ENCODE measurements around the gene STYX. TPM values are rescaled to one million over a fixed set of nuclear protein-coding genes. Genes with fewer than 3 reads are reported as not detected.

Gene STYX
- total RNA-seq, 1 experiment from 2014 or later: 22.8 TPM

GRCh38 chr14:52791223-52792096 is 61.5 kb downstream of the STYX start, which contains the start of gene GNPNAT1 (continued):
- TF ChIP-seq ATF3 (CRISPR knock-in tag; conservative IDR thresholded peaks at IDR 0.05) (no peak), ZNF423 (CRISPR knock-in tag; IDR thresholded peaks at IDR 0.05) (no peak), FOXP4 (CRISPR knock-in tag; IDR thresholded peaks at IDR 0.05) (peak; percentile 86; the same call in 1 of the 2 replicates), ZNF281 (CRISPR knock-in tag; IDR thresholded peaks at IDR 0.05) (peak; percentile 17; the same call in 1 of the 2 replicates), CBFB (CRISPR knock-in tag; IDR thresholded peaks at IDR 0.05; ENCODE audit: low read depth) (peak; percentile 74; the same call in 1 of the 2 replicates), ATF6 (CRISPR knock-in tag; IDR thresholded peaks at IDR 0.05) (no peak), STAT6 (CRISPR knock-in tag; conservative IDR thresholded peaks at IDR 0.05; ENCODE audit: low read depth) (no peak), NR3C1 (CRISPR knock-in tag; conservative IDR thresholded peaks at IDR 0.05; ENCODE audit: low read depth) (no peak; the same call in 1 of the 2 replicates), ELF4 (CRISPR knock-in tag; IDR thresholded peaks at IDR 0.05; ENCODE audit: low read depth) (no peak), CTCF (IDR thresholded peaks at IDR 0.05) (no peak), CREB1 (CRISPR knock-in tag; IDR thresholded peaks at IDR 0.05) (no peak), ZNF396 (CRISPR knock-in tag; IDR thresholded peaks at IDR 0.05; ENCODE audit: borderline replicate concordance) (no peak)

GRCh38 chr14:52792097-52792415 is 62.1 kb downstream of the STYX start:
- Mint-ChIP-seq H3K4me1 (peaks cover 22% of the 10 kb centered on the region), H3K36me3 (0 out of 2 replicates have a peak, but pooled peaks cover 3% of the 10 kb centered on the region), H3K27me3 (ENCODE audit: low read depth) (no peaks in the 10 kb centered on the region), H3K9me3 (no peaks in the 10 kb centered on the region), H3K27ac (peak overlapping the region; percentile 99), H3K4me3 (peak overlapping the region; percentile 68)
- ChIA-PET CTCF (interaction anchor here (0.6 to 2.2 kb wide), 3 partner anchors 10 to 169 kb away, joined by 3 to 12 read pairs (median 4); no protein-coding TSS in a partner anchor), POLR2A (interaction anchor here (0.8 to 2.5 kb wide), 3 partner anchors 21 to 240 kb away, joined by 3 to 19 read pairs (median 7); partner anchors contain the start of genes GPR137C, STYX and TXNDC16)
- ATAC-seq (no peak), DNase-seq (ENCODE audit: low spot score) (no peak)
- TF ChIP-seq HMGXB4 (CRISPR knock-in tag; IDR thresholded peaks at IDR 0.05): no peak
- no peak for TF ChIP-seq ZNF232 (CRISPR knock-in tag; IDR thresholded peaks at IDR 0.05)
- TF ChIP-seq NR3C1 (CRISPR knock-in tag; conservative IDR thresholded peaks at IDR 0.05; ENCODE audit: low read depth): no peak
- no peak for TF ChIP-seq NFYB (CRISPR knock-in tag; conservative IDR thresholded peaks at IDR 0.05; ENCODE audit: low read depth)
- no peak for TF ChIP-seq ZBTB43 (CRISPR knock-in tag; IDR thresholded peaks at IDR 0.05)
